GM18861 (cell line): ENCODE data around the gene CTAGE4.
"Not testable (repeated sequence)": the region's sequence is repeated elsewhere in the genome, so short reads cannot be mapped to it uniquely, and the experiment has no call there.

ENCODE experiments used
- ATAC-seq: cut with Tn5 transposase; IDR thresholded peaks from one replicate; pipeline ENCODE4 v1.9.1; 2021; ENCODE audit not compliant: unreplicated experiment

The CTAGE4 gene

GRCh38 chr7:144217200-144217599 is 33.9 kb downstream of the CTAGE4 start:
- not testable (repeated sequence) for ATAC-seq

GRCh38 chr7:144218581-144218980 is 35.3 kb downstream of the CTAGE4 start:
- not testable (repeated sequence) for ATAC-seq

- not testable (repeated sequence) for ATAC-seq
Observed at GRCh38 chr7:144219149-144219548, 35.9 kb downstream of the CTAGE4 start.

- ATAC-seq, result not testable (repeated sequence)
Observed at GRCh38 chr7:144220531-144220930, 37.3 kb downstream of the CTAGE4 start.

GRCh38 chr7:144223675-144224074 is 40.4 kb downstream of the CTAGE4 start:
- ATAC-seq, result not testable (repeated sequence)

GRCh38 chr7:144226866-144227265 is 43.6 kb downstream of the CTAGE4 start:
- ATAC-seq, result not testable (repeated sequence)

- ATAC-seq, result not testable (repeated sequence)
Observed at GRCh38 chr7:144228810-144229209, 45.5 kb downstream of the CTAGE4 start.

GRCh38 chr7:144231027-144231426 is 47.8 kb downstream of the CTAGE4 start:
- ATAC-seq, result not testable (repeated sequence)

- ATAC-seq, result not testable (repeated sequence)
Observed at GRCh38 chr7:144233039-144233438, 49.8 kb downstream of the CTAGE4 start.
